Frontal cortex (tissue), 4 donors: ENCODE measurements around the gene C1orf167. TPM values are rescaled to one million over a fixed set of nuclear protein-coding genes. Genes with fewer than 3 reads are reported as not detected.
A peak's percentile ranks its signal among the peaks of the same experiment; 100 is the strongest.
"Not testable (repeated sequence)": the region's sequence is repeated elsewhere in the genome, so short reads cannot be mapped to it uniquely, and the experiment has no call there.

Experiments used
- DNase-seq, 2 donors: peaks; one replicate each; pipeline ENCODE4 v3.0.0; 2012; ENCODE audit warnings: low spot score in 2 of 2
- FAIRE-seq: peaks from 2 replicates; lab custom pipeline; 2012; peaks lifted over from hg19 to GRCh38; lab: Jason Lieb, UNC
- total RNA-seq: library from RNA; depleted of rRNA; stranded (reverse); fragments of >200 nt; gene quantifications from one replicate; pipeline ENCODE4 v1.2.3, GENCODE V29; 2014
- donor health status: control.
- donor health status: control.
- donor health status: control.

Gene C1orf167
- total RNA-seq, 1 donor from 2014 or later = not detected

DNA sequence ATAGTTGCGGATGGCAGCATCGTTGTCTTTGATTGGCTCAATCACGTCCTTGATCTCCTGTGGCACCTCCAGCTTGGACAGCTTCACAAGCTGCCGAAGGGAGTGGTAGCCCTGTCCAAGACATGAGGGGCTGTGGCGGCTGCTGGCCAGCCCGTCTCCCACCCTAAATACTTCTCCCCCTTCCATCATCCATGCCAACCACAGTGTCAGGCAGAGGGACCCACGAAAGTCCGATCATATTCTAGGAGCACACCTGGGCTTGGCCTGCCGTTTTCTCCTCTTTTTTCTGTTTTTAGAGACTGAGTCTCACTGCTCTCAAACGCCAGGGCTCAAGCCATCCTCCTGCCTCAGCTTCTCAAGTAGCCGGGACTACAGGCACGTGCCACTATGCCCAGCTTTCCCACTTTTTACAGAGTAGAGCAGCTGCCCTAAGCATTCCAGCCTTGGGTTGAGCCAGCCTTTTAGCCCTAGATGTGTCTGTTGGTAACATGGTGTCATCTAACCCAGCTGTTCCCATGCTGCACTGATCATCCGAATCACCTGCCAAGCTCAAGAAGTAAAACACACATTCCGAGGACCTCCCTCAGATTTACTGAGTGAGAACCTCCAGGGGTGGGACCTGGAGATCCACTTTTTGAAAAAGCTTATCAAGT is 33.4 kb downstream of the C1orf167 start:
- no peak for DNase-seq

DNA sequence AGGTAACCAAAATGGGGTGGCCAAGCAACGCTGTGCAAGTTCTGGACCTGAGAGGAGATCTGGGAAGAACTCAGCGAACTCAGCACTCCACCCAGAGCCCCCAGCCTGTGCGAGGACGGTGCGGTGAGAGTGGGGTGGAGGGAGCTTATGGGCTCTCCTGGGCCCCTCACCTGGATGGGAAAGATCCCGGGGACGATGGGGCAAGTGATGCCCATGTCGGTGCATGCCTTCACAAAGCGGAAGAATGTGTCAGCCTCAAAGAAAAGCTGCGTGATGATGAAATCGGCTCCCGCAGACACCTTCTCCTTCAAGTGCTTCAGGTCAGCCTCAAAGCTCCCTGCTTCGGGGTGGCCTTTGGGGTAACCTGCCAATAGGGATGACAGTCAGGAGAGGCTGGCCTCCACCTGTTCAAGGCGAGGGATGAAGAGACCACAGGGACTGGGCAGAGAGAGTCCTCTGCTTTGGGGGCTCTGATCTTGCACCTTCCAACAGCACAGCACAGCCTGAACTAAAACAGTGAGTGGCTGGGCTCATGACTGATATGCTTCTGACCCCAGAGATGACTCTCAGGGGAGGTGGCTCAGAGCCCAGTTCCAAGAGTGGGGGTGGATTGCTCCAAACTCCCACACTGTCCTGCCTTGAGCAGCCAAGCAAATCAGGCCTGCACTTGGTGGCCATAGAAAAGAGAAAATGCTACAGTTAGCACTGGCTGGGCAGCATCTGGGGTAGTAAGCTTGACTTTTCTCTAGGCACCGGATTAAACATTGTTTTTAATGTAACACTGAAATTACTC is 34.2 kb downstream of the C1orf167 start:
- DNase-seq (no peak), FAIRE-seq (no peak)

More for the DNA sequence above, 33.4 kb downstream of the C1orf167 start:
- no peak for FAIRE-seq

DNA sequence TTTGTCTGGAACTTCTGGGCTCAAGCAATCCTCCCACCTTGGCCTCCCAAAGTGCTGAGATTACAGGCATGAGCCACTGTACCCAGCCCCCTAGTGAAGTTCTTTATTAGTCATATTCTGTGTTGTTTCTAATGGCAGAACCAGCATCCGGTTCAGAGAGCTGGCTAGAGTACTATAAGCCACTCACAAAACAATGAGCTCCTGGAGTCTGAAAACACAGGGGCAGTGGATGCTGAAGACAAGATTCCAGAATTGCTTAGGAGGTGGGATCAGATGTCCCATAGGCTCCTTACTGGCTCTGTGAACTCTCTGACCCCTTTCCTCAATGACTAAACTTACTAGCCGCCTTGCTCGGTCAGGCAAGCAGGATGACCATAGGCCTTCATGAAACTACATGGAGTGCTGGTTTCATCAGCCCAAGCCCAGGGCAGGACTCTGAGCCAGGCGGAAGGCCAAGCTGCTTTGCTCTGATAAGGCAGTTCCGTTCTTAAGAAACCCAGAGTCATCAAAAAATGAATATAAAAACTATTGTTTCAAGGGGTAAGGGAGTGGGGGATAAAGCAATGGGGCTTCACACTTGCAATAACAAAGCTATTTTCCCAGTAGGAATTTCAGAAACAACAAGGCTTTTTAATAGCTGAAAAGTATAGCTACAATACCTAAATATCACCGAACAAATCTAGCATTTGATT is 35.7 kb downstream of the C1orf167 start:
- no peak for DNase-seq
- no peak for FAIRE-seq

DNA sequence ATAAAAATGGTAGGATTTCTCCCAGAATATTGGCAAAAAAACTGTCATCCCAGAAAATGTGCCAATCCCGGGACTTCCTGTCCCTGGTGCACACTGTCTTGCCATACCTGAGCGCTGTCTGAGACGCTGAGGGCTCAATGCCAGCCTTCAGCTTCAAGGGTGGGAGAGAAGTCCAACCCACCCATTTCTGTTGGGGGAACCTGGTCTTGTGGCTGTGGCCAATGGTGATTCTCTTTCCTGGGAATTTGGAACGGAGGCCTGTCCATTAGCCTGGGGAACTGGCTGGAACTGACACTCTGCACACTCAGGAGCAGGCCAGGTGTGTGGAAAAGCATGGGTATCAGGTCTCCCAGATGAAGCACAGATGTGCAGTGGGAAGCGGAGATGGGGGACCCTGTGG is 37.1 kb downstream of the C1orf167 start:
- FAIRE-seq (no peak), DNase-seq (no peak)

DNA sequence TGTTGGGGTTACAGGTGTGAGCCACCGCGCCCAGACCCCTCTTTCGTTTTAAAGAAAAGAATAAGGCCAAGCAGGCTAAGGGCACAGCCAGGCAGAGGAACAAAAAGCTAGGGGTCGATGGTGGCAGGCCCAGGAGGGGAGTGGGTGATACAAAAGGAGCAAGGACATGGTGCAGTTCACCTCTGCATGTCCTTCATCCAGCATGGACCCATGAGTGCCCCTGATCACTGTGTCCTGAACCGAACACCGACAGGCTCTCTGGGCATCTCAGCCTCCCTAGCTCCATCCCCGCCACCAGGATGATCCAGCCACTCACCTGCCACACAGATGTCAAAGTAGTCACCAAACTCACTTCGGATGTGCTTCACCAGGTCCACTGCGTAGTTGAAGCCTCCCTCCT is 37.9 kb downstream of the C1orf167 start:
- FAIRE-seq (no peak), DNase-seq (no peak)

DNA sequence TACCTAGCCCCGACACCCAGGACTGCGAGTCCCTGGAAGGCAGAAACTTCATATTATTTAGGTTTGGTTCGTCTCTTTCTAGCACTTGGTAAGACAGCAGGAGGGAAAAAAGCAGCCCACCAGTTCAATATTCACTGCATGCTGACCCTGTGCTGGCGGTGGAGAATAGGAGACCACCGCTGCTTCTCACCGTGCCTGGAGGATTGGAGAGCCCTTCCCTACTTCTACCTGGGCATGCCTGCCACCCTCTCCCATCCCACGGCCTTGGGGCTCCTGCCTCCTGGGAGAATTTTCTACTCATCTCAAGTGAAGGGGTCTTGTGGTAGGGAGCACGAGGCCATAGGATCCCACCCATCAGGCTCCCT is 38.4 kb downstream of the C1orf167 start:
- FAIRE-seq (no peak), DNase-seq (no peak)

DNA sequence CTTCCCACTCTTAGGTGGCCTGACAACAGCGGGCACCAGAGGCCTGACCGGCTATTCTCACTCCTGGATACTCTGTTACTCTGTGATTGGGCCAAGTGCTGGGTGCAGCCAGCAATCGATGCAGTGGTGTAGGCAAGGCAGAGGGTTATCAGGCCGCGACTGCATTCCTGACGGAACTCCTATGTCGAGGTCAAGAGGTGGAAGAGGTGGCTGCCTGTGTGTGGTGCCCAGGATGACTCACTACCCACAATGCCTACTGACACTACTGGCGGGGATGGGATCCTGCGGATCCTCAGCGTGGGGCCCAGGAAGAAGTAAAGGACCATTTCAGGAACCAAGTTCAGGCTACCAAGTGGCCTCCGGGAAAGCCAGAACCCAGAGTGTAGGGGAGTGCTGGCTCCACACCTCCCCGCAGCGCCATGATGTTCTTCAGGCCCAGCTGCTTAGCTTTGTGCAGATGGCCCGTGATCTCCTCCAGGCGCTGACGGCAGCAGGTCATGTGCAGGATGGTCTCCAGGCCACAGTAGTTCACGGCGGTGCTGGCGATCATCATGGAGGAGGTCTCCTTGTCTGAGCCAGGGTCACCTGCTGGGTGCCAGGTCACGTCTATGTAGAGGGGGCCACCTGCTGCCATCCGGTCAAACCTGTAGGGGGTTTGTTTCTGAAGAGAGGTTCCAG is 38.9 kb downstream of the C1orf167 start:
- FAIRE-seq (no peak), DNase-seq (no peak)

DNA sequence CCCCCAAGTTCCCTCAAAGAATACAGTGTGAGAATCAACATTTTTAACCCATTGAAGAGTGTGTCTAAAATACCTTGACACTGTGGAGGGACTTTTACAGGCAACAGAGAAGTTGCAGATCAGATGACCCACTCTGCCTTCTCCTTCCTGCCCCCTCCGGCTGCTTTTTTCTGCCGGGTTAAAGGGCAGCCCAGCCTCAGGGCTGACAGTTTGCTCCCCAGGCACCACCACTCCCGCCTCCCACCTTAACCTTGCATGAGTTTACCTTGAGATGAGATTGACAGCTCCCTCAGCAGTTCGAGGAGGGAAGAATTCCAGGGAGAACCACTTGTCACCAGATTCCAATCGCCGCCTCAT is 40.6 kb downstream of the C1orf167 start:
- FAIRE-seq (no peak), DNase-seq (no peak)

DNA sequence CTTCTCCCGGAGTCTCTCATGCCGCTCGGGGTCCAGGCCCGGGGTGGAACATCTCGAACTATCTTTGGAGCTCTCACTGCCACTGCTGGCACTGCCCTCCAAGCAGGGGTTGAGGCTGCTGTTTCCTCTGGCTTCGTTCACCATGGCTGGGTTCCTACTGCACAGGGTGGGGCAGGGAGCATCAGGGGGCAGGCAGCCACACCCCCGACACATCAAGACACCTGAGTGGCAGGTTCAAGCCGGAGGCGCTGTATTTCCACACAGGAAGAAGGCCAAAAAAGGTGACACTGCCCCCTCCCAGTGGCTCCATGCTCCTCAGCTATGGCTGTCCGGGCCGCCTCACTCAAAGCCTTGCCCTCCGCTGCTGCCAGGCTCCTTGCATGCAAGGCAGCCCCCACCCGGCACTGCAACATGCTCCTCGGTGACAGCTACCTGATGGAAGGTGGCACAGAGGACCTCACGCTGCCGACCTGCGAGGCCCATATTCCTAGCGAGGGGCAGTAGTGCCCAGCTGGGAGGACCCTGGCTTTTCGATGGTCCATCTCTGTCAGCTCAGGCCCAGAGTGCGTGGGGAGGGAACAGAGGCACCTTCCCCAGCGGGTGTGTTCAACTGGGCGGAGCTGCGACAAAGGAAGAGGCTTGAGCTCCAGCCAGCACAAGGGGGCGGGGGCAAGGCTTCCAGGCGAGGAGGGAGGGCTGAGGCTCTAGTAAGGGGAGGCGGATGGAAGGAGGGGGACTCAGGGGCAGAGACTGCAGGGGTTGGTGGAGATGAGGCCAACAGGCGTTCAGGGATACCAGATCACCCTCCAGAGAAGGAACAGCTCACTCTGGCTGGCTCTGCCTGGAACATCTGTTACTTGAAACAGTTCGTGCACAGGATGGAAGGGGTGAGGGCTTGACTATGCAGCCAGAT is 41.2 kb downstream of the C1orf167 start:
- DNase-seq = peak in 1 of 2 donors; percentile 66
- FAIRE-seq = no peak

DNA sequence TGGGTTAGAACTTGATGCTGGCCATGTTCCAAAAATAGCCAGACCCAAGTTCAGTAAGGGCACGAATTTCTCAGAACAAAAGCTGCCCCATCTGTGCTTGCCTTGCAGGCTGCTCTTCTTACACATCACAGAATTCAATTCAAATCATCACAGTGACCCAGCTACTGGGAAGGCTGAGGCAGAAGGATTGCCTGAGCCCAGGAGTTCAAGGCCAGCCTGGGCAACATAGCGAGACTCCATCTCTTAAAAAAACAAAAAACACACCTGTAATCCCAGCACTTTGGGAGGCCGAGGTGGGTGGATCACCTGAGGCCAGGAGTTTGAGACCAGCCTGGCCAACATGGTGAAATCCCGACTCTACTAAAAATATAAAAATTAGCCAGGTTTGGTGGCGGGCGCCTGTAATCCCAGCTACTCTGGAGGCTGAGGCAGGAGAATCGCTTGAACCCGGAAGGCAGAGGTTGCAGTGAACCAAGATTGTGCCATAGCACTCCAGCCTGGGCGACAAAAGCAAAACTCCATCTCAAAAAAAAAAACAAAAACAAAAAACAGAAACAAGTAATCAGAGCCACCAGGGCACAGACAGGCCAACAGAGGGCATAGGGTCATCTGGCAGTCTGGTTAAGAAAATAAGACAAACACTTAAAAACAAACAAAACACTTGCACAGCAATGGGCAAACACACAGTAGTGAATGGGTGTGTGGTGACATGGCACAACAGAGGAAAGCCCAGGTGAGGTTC is 42.1 kb downstream of the C1orf167 start:
- not testable (repeated sequence) for DNase-seq, FAIRE-seq

DNA sequence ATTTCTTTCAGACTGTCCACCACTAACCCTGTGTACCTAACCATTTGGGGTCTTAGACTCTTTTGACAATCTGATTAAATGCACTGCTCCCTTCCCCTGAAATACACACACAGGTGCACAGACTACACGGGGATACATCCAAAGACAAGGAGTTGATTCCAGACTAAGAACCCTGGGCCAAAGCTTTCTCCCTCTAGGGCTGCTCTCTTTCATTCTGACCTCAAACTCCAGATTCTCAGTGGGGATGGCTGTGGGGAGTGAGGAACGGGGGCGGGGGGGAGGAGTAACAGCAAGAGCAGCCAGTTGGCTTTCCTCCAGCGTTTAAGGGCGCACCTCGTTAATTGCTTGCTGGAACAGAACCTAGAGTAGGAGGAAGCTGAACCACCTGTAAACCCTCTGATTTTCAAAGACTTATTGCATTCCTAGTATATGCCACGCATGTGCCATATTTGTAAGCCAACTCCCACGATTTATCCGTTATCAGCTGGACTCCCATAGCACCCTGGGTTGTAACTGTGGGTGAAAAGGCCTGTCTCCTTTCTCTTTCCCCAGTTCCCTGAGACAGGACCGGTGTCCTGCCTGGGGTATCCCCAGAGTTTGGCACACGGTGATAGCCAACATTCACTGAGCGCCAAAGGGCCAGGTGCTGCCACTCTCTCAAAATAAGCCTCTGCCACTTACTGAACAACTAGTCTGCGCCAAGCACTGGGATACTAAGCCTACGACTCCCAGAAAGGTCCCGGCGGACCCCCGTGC is 42.9 kb downstream of the C1orf167 start:
- FAIRE-seq (no peak), DNase-seq (no peak)

DNA sequence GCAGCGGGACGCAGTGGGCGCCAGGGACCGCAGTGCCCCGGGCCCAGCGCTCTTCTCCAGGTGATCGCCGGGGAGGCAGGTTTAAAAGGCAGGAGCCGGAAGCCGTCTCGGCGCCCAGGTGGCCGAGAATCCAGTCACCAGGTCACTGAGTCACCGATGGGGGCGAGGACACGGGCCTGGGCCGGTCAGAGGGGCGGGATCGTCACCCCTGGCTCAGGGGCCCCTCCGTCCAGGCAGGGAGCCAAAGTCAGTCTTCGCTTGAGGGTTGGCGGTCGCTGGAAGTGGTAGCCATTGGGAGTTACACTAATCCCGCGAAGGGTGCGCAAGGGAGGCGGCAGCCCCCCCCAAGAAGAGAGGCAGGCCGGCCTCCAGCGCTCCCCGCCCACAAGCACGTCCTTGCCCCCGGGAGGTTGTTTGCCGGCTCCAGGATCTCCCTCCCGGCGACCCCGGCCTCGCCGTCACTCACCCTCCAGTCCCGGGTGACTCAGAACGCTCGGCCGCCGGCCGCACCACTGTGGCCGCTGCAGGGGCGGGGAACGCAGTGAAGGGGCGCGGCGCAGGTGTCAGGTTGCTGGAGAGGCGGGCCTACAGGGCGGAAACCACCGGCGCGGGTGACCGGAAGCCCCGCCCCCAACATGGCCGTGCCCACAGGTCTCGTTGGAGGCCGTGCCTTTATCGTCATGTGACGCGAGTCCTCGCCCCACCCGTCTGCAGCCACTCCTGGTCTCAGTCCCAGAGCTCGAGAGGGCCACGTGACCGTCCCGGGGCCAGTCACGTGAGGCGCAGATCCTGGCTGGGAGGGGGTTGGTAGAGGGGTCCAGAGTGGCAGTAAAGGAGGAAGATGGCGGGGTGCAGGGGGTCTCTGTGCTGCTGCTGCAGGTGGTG is 43.7 kb downstream of the C1orf167 start, which contains the start of the genes CLCN6 and MTHFR:
Gene CLCN6, plus strand, starts transcription at position 770 of the 885 bp plus-strand sequence. Its CDS starts 72 bp downstream, at position 842.
Gene MTHFR, minus strand, starts transcription at position 543 of the 885 bp plus-strand sequence. CDS start 2,848 bp downstream, outside the sequence.
- DNase-seq (peak; percentile 96 to 97), FAIRE-seq (no peak)

DNA sequence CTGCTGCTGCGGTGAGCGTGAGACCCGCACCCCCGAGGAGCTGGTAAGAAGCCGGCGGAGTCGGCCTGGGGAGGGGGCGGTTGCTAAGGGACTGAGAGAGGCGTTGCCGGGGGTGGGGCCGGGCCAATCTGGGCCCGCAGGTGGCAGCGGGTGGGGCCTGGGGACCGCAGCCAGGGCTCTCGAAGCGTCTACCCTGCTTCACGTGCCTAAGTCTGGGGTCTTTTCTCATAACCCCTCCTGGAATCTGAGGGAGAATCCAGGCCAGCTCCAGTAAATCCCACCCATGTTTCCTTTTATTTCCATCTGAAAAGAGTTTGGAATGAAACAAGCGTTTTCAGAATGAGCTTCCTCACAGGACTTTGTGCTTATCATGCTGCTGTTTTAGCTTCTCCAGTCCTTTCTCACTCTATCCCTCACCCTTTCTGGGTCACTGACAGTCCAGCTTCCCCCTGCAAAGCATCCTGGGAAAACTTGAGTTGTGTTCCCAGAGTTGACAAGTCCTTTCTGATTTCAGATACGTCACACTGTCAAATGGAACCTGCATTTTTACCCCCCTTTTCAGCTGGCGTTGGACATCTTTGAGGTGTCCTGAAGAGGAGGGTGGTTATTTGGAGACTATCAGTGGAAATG is 44.4 kb downstream of the C1orf167 start:
- DNase-seq = no peak
- FAIRE-seq = no peak

DNA sequence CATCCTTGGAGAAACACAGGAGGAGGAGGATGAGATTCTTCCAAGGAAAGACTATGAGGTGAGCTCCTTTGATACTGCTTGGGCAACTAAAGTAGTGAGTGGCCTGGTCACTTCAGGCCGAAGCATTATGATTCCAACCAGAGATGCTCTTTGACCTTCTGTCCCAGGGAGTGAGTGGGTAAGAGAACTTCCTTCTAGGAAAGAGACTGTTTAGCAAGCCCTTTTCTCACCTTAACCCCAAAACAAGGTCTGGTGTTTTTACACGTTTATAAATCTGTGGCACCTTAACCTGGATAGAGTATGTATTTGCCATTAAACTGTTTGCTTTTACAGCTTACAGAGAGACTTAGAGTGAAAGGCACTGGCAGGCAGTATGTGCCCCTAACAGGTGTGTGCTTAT is 45.1 kb downstream of the C1orf167 start:
- FAIRE-seq (no peak), DNase-seq (no peak)

DNA sequence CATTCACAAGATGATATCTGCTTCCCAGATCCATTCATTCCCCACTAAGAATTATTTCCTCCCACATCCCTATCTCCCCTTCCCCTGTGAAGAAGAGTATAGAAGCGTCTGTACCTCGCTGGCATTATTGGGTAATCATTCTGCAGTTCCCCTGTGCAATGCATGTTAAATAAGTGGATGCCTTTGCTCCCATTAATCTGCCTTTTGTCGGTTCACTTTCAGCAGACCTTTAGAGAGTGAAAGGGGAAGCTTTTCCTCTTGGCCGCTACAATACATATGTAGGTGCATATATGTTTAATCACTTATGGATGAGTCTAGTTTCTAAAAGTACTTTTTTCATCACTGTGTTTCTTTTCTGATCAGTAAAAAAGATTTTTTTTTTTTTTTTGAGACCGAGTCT is 51.0 kb downstream of the C1orf167 start:
- DNase-seq (no peak), FAIRE-seq (no peak)

DNA sequence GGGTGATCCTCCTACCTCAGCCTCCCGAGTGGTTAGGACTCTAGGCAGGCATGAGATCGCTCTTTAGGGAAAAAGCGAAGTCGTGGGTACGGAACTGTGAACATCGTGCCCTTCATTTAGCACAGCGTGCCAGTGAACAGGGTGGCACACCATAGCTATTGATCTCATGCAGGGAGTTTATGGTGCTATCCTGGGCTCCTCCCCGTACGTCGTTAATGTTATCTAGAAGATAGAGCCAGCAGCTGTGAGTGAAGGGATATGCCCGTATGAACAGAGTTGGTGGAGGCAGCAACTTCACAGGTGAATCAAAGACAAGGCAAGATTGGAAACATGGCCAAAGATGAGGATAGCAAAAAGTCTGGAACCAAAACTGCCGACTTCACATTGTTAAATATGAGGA is 55.2 kb downstream of the C1orf167 start:
- DNase-seq = no peak
- no peak for FAIRE-seq
